HG02943 (cell line): ENCODE results near the gene SOHLH2.

Experiments
- ATAC-seq: cut with Tn5 transposase; IDR thresholded peaks from one replicate; pipeline ENCODE4 v1.9.1; 2021; ENCODE audit warnings: mild to moderate bottlenecking, low read depth, moderate library complexity; ENCODE audit not compliant: unreplicated experiment

Gene SOHLH2

GRCh38 chr13:36190771-36191170 is 23.6 kb downstream of the SOHLH2 start:
- no peak for ATAC-seq

DNA sequence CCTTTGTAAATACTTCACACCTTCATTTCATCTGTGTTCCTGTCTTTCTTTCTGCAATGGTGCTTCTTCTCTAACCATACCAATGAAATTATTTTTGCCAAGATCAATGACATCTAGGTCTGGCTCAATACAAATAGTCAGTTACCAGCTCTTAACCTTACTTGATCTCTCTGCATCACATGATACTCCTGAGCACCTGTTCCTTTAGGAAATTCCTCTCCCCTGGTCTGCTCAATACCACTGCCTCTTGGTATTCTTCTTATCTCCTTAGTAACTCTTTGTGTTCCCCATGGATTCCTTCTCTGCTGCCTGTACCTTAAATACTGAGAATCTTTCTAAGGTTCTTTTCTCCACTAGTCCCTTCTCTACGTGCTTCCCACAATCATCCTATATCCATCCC is 25.9 kb downstream of the SOHLH2 start:
- ATAC-seq: no peak

- no peak for ATAC-seq
Measured at GRCh38 chr13:36183901-36184300, 30.5 kb downstream of the SOHLH2 start.

DNA sequence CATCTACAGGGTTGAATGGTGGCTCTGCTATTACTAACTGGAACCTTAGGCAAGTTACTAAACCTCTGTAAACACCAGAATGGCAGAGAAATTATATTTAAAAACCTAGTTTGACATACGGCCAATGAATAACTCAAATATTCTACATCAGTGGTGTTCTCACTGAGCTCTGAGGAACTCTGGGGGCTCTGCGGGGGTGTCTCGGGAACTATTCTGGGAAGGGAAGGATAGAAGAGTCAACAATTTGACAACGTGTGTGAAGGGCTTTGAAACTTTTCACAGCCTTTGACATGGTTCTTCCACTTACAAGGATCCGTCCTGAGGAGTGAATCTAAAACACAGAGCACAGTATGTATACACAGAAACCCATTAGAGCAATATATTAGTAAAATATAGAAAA is 38.7 kb downstream of the SOHLH2 start:
- no peak for ATAC-seq

- ATAC-seq: no peak
Measured at GRCh38 chr13:36174923-36175322, 39.4 kb downstream of the SOHLH2 start.

- ATAC-seq: no peak
Measured at GRCh38 chr13:36173571-36174322, 40.6 kb downstream of the SOHLH2 start.

- ATAC-seq: no peak
Measured at GRCh38 chr13:36166046-36166445, 48.3 kb downstream of the SOHLH2 start.

- ATAC-seq: no peak
Measured at GRCh38 chr13:36163809-36164308, 50.5 kb downstream of the SOHLH2 start.

DNA sequence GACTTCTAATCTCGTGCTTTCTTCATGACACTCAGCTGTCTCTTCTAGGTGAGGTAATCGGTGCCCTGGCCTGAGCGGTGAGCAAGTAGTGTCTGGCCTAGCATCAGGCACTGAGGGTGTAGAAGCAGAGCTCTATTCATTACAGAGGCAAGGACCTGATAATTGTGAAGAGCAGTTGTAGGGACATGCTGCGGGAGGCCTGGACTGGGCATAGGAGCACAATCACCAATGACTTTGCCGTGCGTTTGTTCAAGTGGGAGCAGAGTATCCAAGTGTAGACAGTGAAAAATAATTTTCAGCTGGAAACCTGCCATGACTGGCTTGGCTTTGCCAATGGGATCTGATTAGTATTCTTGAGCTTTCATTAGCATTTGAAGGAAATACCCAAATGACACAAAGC is 51.1 kb downstream of the SOHLH2 start:
- ATAC-seq: no peak

DNA sequence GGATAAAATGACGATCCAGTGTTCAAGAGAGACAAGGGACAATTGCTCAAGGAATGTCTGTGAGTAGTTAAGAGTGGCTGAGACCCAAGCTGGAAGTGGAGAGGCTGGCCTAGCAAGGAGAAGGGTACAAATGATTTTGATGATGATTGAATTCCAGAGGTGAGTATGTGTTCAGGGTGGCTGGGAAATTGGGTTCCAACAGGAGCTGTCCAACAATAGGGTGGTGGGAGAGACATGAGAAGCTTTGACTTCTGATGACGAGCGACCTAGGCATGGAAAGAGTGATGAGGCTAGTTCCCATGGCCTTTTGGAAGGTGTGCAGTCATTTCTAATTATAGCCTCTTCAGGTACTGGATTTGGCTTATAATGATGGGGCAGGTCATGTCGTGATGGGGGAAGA is 54.1 kb downstream of the SOHLH2 start:
- ATAC-seq: no peak

DNA sequence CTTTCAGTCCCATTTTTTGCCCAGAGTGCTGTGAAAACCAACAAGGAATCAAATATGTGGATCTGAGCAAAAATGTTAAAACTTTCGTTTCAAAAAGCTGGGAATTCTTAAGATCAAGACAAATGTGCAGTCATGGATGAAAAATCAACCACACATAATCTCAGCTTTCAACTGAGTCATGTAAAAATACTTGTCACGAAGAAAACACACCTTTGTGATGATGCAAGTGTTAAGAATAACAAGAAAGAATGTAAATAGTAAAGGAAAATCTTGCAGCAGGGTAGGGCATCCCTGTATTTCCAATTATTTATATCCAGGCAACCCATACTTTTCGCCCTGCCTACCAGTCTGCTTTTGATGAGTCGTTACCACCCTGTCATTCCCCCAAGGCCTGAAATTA is 55.7 kb downstream of the SOHLH2 start:
- ATAC-seq: no peak

GRCh38 chr13:36157480-36157879 is 56.9 kb downstream of the SOHLH2 start:
- no peak for ATAC-seq

- no peak for ATAC-seq
Measured at GRCh38 chr13:36154567-36155291, 59.6 kb downstream of the SOHLH2 start.

DNA sequence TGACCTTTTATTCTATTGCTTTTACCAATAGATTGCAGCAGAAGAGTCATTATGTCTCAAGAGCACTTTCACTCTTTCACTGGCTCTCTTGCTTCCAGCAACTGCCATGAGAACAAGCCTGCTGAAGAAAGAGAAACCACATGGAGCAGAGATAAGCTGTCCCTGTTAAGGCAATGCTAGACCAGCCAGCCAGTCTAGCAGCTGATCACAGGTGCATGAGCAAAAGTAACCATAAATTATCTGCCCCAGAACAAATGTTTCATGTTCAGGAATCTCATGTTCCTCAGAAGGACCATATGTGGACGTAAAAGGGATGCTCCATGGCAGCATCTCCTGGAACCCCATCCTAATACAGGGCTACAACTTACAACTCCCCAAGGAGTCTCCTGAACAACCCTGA is 62.8 kb downstream of the SOHLH2 start:
- ATAC-seq: no peak

DNA sequence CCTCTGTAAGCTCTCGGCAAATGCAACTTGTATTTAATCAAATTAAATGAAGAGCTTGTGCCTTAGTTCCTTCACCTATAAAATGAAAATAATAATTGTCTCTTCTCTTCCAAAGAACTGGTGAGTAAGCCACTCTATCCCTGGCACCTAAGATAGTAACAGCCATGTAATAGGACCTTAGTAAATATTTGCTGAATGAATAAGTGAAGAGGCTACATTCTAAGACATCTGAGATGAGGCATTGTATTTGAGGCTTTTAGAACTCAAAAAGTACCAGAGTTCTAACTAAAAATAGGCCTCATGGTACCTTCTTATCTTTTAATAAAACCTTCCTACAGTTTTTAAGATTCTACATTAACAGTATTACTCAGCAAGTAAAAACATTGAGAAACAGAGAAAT is 65.9 kb downstream of the SOHLH2 start:
- no peak for ATAC-seq

DNA sequence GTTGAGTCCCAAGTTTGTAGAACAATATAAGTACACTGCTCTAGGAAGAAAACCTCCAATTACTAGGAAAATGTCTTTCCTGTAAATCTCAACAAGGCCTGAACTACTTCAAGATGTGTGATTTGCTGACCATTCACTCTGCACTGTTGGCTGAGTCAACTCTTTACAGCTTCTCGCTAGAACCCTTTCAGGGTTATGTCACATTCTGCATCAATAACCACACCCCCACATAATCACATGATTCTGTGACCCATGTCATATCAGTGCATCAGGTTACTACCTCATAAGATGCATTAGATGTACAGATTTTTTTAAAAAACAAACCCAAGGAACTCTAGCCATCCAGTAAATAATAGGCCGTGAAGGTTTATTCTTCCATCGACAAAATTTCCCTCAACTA is 67.0 kb downstream of the SOHLH2 start:
- no peak for ATAC-seq

GRCh38 chr13:36146511-36147269 is 67.7 kb downstream of the SOHLH2 start:
- ATAC-seq: no peak

DNA sequence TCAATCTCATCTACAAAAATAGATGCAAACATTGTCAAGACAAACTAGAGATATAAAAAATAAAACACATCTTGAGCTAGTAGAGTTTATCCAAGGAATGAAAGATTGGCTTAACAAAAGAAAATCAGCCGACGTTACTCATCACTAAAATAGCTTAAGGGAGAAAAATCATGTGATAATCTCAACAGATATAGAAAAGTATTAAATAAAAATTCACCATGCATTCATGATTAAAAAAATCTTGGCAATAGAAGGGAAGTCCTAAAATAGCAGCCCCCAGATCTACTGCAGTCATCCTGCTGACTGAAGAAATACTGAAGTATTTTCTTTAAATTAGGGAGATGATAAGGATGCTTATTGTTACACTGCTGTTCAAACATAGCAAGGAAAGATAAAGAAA is 70.6 kb downstream of the SOHLH2 start:
- no peak for ATAC-seq

DNA sequence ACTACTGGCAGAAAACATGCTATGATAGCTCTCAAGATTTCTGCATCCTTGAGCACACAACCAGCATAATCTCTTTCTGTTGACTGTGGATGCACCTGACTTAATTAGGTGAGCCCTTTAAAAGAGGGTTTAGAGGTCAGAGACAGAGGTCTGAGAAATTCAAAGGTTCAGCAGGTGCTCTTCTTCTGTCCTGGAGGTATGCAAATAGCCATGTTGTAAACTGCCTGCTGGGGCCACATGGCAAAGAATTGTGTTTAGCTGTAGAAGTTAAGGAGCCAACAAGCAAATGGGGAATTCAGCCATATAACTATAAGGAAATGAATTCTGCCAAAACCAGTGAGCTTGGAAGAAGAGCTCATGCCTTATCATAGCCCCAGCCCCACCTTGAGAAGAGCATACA is 71.6 kb downstream of the SOHLH2 start:
- ATAC-seq: no peak

DNA sequence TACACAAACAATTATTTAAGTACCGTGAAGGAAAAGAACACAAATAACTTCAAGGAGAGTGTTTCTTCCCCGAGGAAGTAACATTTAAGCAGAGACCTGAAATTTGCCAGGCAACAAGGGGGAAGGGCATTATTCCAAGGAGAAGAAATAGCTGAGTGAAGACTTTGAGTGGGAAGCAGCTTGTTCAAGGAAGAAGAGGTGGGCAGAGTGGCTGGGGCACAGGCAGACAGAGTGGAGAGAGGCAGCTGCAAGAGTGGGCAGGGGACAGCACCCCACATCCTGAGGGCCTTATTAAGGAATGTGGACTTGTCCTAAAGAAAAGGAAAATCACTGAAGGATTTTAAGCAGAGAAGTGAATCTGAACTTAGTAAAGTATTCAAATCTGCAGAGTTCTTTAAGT is 78.5 kb downstream of the SOHLH2 start:
- ATAC-seq: no peak

DNA sequence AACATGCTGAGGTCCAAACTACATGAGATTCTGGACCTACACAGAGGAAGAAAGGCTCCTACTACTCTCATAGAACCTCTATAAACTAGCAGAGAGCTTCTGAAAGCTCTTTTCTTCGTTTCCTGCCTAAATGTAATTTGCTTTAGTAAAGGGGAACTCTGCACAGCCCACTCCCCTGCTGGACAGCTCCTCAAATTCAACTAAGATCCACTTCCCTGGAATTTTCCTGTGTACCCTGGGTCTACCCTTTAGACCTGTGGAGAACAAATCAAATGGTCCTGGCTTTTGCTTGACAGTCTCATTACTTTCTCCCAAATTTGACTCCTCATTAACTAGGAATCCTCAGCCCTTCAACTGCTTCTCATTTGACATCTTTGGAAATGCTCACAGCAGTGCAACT is 79.7 kb downstream of the SOHLH2 start:
- ATAC-seq: no peak
